COR-L47 (cell line): Measurements from ENCODE around the gene RPL13A.

Experiments used
- DNase-seq: peaks from one replicate; lab custom pipeline; 2025; lab: John Stamatoyannopoulos, UW

RPL13A gene

DNA sequence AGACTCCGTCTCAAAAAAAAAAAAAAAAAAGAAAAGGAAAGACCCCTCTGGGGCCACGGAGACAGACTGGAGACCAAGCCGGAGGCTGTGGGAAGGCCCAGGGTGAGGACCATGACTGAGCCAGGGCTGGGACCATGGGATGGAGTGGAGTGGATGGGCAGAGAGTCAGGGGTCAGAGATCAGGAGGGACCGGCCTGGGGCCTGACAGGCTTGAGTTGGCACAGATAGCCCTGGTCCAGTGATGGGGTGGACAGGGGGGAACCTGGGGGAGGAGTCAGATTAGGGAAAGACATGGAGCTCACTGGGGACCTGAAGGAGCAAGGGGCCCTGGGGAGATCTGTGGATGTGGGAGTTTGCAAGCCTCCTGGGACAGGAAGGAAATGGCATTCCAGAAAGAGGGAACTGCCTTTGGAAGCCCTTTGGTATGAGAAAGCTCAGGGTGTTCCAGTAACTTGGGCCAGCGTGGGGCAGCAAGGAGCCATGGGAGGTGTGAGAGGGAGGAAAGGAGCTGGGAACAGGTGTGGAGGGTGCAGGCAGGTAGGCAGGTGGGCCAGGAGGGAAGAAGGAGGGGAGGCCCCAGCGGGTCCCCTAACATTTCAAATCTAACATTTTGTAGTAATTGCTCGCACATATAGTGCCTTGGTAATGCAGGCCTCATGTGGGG is 6.3 kb upstream of the RPL13A start:
- no peak for DNase-seq

DNA sequence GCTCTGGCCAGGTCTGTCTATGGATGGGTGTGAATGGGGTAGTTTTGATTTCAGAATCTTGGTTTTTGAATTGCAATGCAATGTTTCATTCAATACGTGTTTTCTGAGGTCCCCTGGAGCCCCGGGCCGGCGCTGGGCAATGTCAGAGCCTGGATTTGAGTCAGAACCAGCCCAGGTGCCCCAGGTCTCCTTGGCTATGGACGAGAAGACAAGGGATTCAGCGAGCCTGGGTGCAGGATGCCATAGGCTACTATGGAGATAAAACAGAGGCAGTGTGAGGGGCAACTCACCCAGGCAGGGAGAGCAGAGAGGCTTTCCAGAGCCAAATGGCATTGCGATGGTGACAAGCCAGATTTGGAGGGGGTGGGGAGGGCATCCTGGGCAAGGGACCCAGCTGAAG is 1.2 kb upstream of the RPL13A start:
- no peak for DNase-seq

DNA sequence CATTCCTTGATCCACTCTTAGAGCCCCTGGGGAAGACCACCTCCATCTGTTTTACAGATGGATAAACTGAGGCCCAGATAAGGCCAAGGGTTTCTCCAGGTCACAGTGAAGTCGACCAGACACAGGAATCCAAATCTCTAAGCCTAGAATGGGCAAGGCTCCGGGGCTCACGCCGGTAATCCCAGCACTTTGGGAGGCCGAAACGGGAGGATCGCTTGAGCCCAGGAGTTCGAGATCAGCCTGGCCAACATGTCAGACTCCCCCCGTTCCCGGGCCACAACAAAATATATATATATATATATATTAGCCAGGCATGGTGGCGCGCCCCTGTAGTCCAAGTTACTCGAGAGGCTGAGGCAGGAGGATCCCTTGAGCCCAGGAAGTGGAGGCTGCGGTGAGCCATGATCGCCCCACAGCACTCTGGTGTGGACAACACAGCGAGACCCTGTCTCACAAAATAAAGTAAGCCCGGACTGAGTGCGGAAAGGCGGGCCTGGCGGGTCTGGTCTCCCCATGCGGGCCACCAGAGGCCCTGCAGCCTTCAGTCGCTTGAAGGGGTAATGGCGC is 615 bp upstream of the RPL13A start:
- DNase-seq: no peak

- DNase-seq: no peak
These were observed 846 bp downstream of the RPL13A start for GRCh38 chr19:49488046-49488862.

- no peak for DNase-seq
These were observed 1.6 kb downstream of the RPL13A start for GRCh38 chr19:49488863-49489537.

DNA sequence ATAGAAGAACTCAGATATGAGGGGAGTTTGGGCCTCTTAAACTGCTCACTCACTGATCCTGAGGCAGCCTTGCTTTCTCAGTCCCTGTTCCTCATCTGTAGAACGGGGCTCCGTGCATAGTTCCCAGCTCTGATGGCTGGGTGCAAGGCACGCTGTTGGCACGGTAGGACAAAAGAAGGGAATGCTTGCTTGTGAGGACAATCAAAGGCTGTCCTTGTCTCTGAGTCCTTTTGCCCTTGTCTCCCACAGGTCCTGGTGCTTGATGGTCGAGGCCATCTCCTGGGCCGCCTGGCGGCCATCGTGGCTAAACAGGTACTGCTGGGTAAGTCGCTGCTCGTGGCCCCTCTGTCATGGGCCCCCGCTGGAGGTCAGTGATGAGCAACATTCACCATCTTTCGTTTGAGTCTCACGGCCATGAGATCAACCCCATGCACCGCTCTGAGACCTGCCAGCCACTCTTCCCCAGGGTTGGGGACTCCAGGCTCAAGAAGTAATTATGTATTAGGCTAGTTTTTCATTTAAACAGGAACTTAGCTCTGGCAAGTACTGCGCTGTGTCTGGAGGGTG is 2.3 kb downstream of the RPL13A start:
- DNase-seq: no peak

DNA sequence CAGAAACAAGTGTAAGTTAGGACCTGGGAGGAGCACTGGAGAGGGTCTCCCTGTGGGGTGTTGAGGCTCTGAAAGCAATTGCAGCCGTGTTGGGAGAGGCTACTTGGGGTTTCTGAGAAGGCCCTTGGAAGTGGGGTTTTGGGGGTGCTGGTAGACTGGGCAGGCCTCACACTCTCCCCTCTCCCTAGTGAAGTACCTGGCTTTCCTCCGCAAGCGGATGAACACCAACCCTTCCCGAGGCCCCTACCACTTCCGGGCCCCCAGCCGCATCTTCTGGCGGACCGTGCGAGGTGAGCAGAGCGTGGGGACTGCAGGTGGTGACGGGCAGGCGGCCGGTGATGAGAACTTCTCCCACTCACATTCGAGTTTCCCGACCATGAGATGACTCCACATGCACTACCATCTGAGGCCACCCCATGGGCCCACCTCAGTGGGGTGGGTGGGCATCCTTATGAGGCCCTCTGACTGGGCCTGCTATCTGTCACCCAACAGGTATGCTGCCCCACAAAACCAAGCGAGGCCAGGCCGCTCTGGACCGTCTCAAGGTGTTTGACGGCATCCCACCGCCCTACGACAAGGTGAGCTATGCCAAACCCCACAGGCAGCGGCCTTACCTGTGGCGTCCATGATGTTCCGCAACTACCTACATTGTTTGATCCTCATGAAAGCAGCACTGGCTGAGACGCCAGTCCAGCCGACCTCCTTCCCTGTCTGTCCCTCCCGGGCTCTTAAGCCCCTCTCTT is 3.0 kb downstream of the RPL13A start:
- no peak for DNase-seq

GRCh38 chr19:49491030-49491803 is 3.8 kb downstream of the RPL13A start:
- DNase-seq: no peak

GRCh38 chr19:49491804-49492572 is 4.6 kb downstream of the RPL13A start:
- no peak for DNase-seq

DNA sequence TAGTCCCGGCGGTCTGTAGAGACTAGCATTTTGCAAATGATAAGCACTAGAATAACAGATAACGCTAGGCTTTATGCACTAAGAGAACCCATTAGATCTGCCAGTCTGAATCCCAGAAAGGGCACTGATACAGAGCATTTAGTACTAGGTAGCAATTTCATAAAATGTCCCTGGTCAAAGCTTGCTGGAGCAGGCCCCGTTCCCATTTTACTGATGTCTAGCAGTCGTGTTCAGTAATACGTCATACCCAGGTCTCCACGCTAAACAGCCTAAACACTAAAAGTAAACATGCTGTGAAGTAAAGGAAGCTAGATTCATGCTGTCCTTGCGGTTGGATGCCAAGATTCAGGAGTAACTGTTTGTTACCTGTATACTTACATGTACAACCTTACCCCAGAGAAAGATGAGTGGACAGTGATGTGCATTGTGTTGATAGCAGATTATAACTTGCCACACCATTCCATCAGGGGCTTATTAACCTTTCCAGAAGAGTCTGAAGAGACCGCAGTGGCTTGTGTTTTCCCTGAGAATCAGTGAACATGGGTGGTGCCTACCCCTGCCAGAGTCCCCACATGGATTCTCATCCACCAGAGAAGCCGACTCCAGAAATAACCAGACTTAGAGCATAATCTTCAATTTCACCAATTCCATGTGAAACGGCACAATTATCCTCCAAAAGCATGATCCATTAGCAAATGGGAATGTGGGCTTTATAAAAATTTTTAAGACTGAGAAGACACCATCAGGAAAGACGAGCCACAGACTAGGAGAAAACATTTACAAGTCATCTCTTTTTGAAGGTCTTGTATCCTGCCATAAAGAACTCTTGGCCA is 5.4 kb downstream of the RPL13A start:
- DNase-seq: no peak

DNA sequence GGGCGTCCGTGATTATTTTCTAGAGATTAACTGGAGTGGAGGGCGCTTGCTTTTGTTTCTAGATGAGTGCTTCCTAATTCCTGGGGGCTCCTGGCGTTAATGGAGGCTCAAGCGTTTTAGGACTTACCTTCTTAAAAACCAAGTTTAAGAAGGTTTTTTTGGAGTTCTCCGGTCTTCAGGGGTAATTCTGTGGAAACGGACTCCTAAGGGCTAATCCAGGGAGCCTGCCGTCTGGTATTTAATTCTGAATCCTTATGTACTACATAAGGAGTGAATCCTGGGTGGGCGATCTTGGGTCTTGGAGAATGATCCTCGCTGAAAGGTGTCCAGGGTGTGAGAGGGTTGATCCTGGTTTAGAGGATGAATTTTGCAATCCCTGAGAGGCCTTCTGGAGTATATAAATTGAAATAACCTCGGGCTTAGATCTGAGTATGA is 9.2 kb downstream of the RPL13A start:
- DNase-seq: no peak

- DNase-seq: peak; percentile 30
These were observed 9.8 kb downstream of the RPL13A start for GRCh38 chr19:49497047-49497788.

- no peak for DNase-seq
These were observed 10.3 kb downstream of the RPL13A start for GRCh38 chr19:49497789-49498103.

DNA sequence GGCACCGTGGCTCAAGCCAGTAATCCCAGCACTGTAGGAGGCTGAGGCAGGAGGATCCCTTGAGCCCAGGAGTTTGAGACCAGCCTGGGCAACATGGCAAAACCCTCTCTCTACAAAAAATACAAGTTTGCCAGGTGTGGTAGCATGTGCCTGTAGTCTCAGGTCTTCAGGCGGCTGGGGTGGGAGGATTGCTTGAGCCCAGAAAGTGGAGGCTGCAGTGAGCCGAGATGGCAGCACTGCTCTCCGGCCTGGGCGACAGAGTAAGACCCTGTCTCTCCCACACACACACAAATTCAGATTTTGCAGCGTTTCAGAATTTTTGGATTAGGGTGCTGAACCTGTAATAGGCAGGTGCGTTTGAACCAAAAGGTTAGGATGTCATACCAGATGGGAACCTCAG is 11.1 kb downstream of the RPL13A start:
- no peak for DNase-seq

DNA sequence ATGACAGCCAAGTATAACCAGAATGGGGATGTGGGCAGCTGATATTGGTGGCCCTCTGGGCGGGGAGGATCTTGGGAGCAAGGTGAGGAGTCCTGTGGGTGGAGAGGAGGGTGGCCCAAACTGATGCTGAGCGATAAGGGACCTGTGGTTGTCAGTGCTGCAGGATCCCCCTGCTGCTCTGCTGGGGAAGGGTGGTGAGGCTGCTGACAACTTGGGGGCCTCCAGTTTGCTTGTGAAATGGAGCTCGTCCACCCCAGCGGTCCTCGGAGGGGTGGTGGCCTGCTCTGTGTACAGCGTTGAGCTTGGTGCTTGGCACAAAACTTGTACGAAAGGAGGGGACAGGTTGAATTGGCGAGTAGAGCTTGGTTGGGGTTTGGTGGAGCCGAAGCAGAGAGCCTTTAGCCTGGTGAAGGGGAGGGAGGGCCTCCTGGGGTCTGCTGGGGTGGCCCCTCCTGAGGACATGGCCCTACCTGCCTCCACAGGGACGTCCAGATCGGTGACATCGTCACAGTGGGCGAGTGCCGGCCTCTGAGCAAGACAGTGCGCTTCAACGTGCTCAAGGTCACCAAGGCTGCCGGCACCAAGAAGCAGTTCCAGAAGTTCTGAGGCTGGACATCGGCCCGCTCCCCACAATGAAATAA is 11.7 kb downstream of the RPL13A start:
- DNase-seq: no peak

GRCh38 chr19:49502866-49503581 is 15.6 kb downstream of the RPL13A start:
- DNase-seq: peak; percentile 61

GRCh38 chr19:49503582-49503962 is 16.2 kb downstream of the RPL13A start:
- DNase-seq: no peak
